ENCODE measurements around the gene CDRT4. TPM values are rescaled to one million over a fixed set of nuclear protein-coding genes. Genes with fewer than 3 reads are reported as not detected.

CDRT4 gene
- total RNA-seq, 1 experiment from 2014 or later: 6.2 TPM

GRCh38 chr17:15513058-15513791 lies 45.8 kb upstream of the CDRT4 start:
- no peak overlapping the region for H3K27ac ChIP-seq (ENCODE audit: low read depth, low read length)
- H3K9me3 ChIP-seq (ENCODE audit: control insufficient read depth in 1 of 2, insufficient read depth in 1 of 2, low read depth in 1 of 2, low read length in 2 of 2): no peaks in the 10 kb centered on the region
- no peak for ATAC-seq
- no TSS peak for BruUV-seq (replicated peaks)
- H3K4me1 ChIP-seq (ENCODE audit: control insufficient read depth in 1 of 2, insufficient read depth in 2 of 2, low read length in 2 of 2): peaks cover 0 to 17% of the 10 kb centered on the region in 2 experiments; a peak in 2 of 4 replicates
- POLR2A ChIA-PET: no interaction called here
- no peaks in the 10 kb centered on the region for H3K27me3 ChIP-seq (ENCODE audit: insufficient read depth, low read length)
- H2AFZ ChIP-seq (ENCODE audit: low read depth, low read length, poor library complexity, severe bottlenecking): no peak overlapping the region
- H4K20me1 ChIP-seq (ENCODE audit: insufficient read depth): no peaks in the 10 kb centered on the region
- H3K79me2 ChIP-seq (ENCODE audit: insufficient read depth, low read length): no peaks in the 10 kb centered on the region
- H3K9ac ChIP-seq (ENCODE audit: low read length): no peak overlapping the region
- no peak for DNase-seq (ENCODE audit: low read depth, low spot score)
- no peaks in the 10 kb centered on the region for H3K9me2 ChIP-seq (ENCODE audit: insufficient read depth)
- no peak overlapping the region for H3K4me3 ChIP-seq (replicated peaks in 1 of 2; ENCODE audit: low read depth in 1 of 2, low read length in 2 of 2)
- H3K36me3 ChIP-seq (ENCODE audit: control insufficient read depth in 1 of 2, insufficient read depth in 2 of 2, low read length in 2 of 2): no peaks in the 10 kb centered on the region
- TF ChIP-seq JUND (IDR thresholded peaks at IDR 0.05) (no peak), EZH2 (IDR thresholded peaks at IDR 0.05) (no peak), POLR2A (IDR thresholded peaks at IDR 0.05; ENCODE audit: borderline replicate concordance, extremely low read depth, insufficient read depth, insufficient read length) (no peak), FOSL1 (IDR thresholded peaks at IDR 0.05; ENCODE audit: low read depth) (no peak), YY1 (IDR thresholded peaks at IDR 0.05; ENCODE audit: extremely low read depth, insufficient replicate concordance, low read depth, low read length) (no peak), EZH2phosphoT487 (IDR thresholded peaks at IDR 0.05; ENCODE audit: borderline replicate concordance) (no peak), EGR1 (IDR thresholded peaks at IDR 0.05; ENCODE audit: low read depth) (no peak), ZBTB33 (IDR thresholded peaks at IDR 0.05; ENCODE audit: extremely low read depth, insufficient replicate concordance, low read length) (no peak), ATF3 (IDR thresholded peaks at IDR 0.05) (no peak), RAD21 (IDR thresholded peaks at IDR 0.05; ENCODE audit: low read depth) (no peak), ZNF274 (IDR thresholded peaks at IDR 0.05; ENCODE audit: low read depth, low read length) (no peak), REST (IDR thresholded peaks at IDR 0.05; ENCODE audit: low read depth) (no peak), ZFX (IDR thresholded peaks at IDR 0.05) (no peak), CTCF (IDR thresholded peaks at IDR 0.05 in 2 of 3, conservative IDR thresholded peaks at IDR 0.05 in 1 of 3; ENCODE audit: borderline replicate concordance in 1 of 3, insufficient read depth in 1 of 3, low read depth in 2 of 3, low read length in 2 of 3) (no peak), ELF1 (IDR thresholded peaks at IDR 0.05; ENCODE audit: borderline replicate concordance, low read depth) (no peak), TCF7L2 (IDR thresholded peaks at IDR 0.05; ENCODE audit: borderline replicate concordance, extremely low read depth, insufficient read depth, insufficient read length) (no peak), CEBPB (IDR thresholded peaks at IDR 0.05; ENCODE audit: low read depth) (no peak)
- H3K4me2 ChIP-seq (ENCODE audit: low read length): no peak overlapping the region
- intact Hi-C loops (cut with micrococcal nuclease): no loop called here
- RAD21 ChIA-PET (ENCODE audit: low non-redundant PET in 1 of 2, low total read pairs in 2 of 2, uncharacterized antibody in 2 of 2, unreplicated experiment in 2 of 2): no interaction called here
- CTCF ChIA-PET: interaction anchor here (1.5 kb wide), 1 partner anchor 10 kb away, joined by 6 read pairs; no protein-coding TSS in a partner anchor

All from HCT116 (cell line).